LNCaP clone FGC (cell line): ENCODE data around the gene SPON1.
"Not testable (repeated sequence)": the region's sequence is repeated elsewhere in the genome, so short reads cannot be mapped to it uniquely, and the experiment has no call there.

ENCODE experiments used
- DNase-seq: peaks from one replicate; pipeline ENCODE4 v3.0.0-alpha.2; 2011; ENCODE audit warnings: low read depth
- H3K4me3 ChIP-seq: 2 replicates; pipeline ENCODE4 v1.5.1; 2011; ENCODE audit warnings: mild to moderate bottlenecking, low read depth, low read length, control low read depth
- CTCF ChIP-seq: IDR thresholded peaks from 2 replicates; pipeline ENCODE4 v1.5.1; 2012; ENCODE audit warnings: mild to moderate bottlenecking; ENCODE audit not compliant: control insufficient read depth, insufficient read depth; ENCODE audit errors: extremely low read depth

The SPON1 gene

GRCh38 chr11:14081581-14082231 is 119.2 kb downstream of the SPON1 start:
- TF ChIP-seq CTCF = no peak
- H3K4me3 ChIP-seq = no peak overlapping the region
- DNase-seq = no peak

- no peak overlapping the region for H3K4me3 ChIP-seq
- DNase-seq = no peak
- no peak for TF ChIP-seq CTCF
Measured at GRCh38 chr11:14082338-14082737, 119.8 kb downstream of the SPON1 start.

GRCh38 chr11:14088861-14089260 is 126.3 kb downstream of the SPON1 start:
- DNase-seq = peak; percentile 34
- H3K4me3 ChIP-seq = not testable (repeated sequence)

- no peak overlapping the region for H3K4me3 ChIP-seq
- TF ChIP-seq CTCF = no peak
- DNase-seq = no peak
Measured at GRCh38 chr11:14089690-14090462, 127.4 kb downstream of the SPON1 start.

GRCh38 chr11:14090631-14091030 is 128.1 kb downstream of the SPON1 start:
- not testable (repeated sequence) for DNase-seq, H3K4me3 ChIP-seq

GRCh38 chr11:14093065-14093464 is 130.5 kb downstream of the SPON1 start:
- H3K4me3 ChIP-seq = no peak overlapping the region
- no peak for TF ChIP-seq CTCF
- no peak for DNase-seq

GRCh38 chr11:14094481-14095037 is 132.0 kb downstream of the SPON1 start:
- no peak overlapping the region for H3K4me3 ChIP-seq
- no peak for TF ChIP-seq CTCF
- DNase-seq = no peak

GRCh38 chr11:14095882-14096281 is 133.4 kb downstream of the SPON1 start:
- H3K4me3 ChIP-seq = no peak overlapping the region
- TF ChIP-seq CTCF = no peak
- DNase-seq = no peak
